Activated CD8-positive, alpha-beta memory T cell treated with anti-CD3 and anti-CD28 coated beads, Interleukin-2, amount 50 U/mL, for 24 hours (primary cell): ENCODE measurements around the gene ZNF513.
"Not testable (repeated sequence)": the region's sequence is repeated elsewhere in the genome, so short reads cannot be mapped to it uniquely, and the experiment has no call there.

Experiments used
- DNase-seq: peaks from one replicate; pipeline ENCODE4 v3.0.0-alpha.2; 2020; ENCODE audit errors: extremely low read depth

Gene ZNF513

GRCh38 chr2:27356056-27356381 lies 24.5 kb downstream of the ZNF513 start:
- DNase-seq: no peak

GRCh38 chr2:27354597-27354927 lies 26.0 kb downstream of the ZNF513 start:
- DNase-seq: no peak

DNA sequence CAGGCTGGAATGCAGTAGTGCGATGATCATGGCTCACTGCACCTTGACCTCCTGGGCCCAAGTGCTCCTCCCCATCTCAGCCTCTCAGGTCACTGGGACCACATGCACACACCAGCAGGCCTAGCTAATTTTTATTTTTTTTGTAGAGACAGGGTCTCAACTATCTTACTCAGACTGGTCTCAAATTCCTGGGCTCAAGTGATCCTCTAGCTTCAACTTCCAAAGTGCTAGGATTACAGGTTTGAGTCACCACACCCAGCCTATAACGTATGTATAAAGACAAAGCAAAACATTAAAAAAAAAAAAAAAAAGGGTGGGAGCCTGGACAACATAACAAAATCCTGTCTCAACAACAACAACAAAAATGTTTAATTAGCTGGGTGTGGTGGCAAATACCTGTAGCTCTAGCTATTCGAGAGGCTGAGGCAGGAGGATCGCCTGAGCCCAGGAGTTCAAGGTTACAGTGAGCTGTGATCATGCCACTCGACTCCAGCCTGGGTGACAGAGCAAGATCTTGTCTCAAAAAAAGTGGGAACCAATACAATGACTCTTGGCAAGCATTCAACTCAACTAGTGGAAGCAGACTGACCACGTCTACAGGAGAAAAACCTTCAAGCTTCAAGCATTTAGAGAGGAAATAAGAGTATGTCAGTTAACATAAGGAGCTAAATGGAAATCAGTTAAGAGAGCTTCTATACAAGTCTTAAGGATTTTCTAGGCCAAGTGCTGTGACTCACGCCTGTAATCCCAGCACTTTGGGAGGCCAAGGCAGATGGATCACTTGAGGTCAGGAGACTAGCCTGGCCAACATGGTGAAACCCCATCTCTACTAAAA lies 26.6 kb downstream of the ZNF513 start:
- no peak for DNase-seq

DNA sequence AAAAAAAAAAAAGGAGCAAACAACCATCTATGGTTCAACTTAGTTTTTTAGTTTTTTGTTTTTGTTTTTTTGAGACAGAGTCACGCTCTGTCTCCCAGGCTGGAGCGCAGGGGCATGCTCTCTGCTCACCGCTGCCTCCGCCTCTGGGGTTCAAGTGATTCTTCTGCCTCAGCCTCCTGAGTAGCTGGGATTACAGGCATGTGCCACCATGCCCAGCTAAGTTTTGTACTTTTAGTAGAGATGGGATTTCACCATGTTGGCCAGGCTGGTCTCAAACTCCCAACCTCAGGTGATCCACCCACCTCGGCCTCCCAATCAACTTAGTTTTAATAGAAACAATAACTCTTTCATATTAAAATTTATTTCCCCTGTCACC lies 27.2 kb downstream of the ZNF513 start:
- DNase-seq: not testable (repeated sequence)

GRCh38 chr2:27351802-27352598 lies 28.5 kb downstream of the ZNF513 start:
- DNase-seq: no peak

DNA sequence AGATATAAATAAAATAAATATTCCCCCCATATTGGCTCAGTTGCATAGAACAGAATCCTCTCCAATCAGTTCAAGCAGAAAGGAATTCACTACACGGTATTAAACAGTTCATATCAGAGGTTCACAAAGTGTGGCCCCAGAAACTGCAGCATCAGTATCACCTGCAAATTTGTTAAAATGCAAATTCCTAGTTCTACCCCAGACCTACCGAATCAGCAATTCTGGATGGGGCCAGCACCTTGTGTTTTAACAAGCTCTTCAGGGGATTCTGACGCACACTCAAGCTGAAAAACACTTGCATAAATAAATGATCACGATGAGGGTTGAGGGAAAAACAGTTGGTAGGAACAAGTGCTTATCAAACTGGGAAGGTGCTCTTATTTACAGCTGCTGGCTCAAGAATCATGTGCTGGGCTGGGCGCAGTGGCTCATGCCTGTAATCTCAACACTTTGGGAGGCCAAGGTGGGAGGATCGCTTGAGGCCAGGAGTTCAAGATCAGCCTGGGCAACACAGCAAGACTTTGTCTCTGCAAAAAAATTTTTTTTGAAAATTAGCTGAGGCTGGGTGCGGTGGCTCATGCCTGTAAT lies 30.3 kb downstream of the ZNF513 start:
- DNase-seq: no peak

- DNase-seq: no peak
These were observed 32.9 kb downstream of the ZNF513 start for GRCh38 chr2:27347641-27348040.

GRCh38 chr2:27336173-27336572 lies 44.4 kb downstream of the ZNF513 start:
- no peak for DNase-seq

DNA sequence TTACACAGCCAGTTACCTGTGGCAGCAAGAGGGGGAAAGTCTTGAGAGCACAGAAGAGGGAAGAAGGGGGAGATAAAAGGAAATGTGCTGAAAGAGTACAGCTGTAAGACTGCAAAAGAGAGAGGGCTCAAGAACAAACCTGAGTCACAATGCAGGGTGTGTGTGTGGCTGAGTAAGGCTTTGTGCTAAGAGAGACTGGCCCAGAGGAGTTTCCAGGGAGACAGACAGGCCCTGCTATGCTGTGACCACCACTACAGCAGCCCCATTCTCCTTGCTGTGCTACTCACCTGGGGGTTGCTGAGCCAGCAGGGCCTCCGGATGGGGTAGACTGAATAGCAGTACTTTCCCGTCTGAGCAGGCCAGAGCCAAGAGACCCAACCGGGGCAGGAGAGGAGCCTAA lies 45.2 kb downstream of the ZNF513 start:
- no peak for DNase-seq
